ENCODE data around the gene THADA. TPM values are rescaled to one million over a fixed set of nuclear protein-coding genes. Genes with fewer than 3 reads are reported as not detected.
A peak's percentile ranks its signal among the peaks of the same experiment; 100 is the strongest.

The THADA gene
- total RNA-seq, 1 donor: 33.2 TPM

DNA sequence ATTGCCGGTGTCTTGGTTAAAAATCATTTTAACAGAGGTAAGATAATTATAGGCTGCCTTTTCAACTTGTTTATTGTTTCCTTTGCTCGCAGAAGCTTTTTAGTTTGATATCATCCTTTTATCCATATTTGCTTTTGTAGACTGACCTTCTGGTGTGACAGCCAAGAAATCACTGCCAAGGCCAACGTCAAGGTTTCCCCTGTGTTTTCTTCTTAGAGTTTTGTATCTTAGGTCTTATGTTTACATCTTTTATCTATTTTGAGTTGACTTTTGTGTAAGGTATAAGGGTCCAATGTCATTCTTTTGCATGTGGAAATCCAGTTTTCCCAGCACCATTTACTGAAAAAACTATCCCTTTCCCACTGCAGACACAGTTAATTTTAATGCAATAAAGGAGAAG, 240.4 kb downstream of the THADA start:
- no peak overlapping the region for H3K4me3 ChIP-seq (ENCODE audit: low read depth, low read length)

GRCh38 chr2:43349904-43350303, 245.9 kb downstream of the THADA start:
- H3K4me3 ChIP-seq (ENCODE audit: low read depth, low read length): no peak overlapping the region
- peak; percentile 63 for DNase-seq (ENCODE audit: low read depth)
- TF ChIP-seq CTCF (IDR thresholded peaks at IDR 0.05; ENCODE audit: insufficient read depth, low read depth, low read length): no peak

More for the DNA sequence above, 240.4 kb downstream of the THADA start:
- TF ChIP-seq CTCF (IDR thresholded peaks at IDR 0.05; ENCODE audit: insufficient read depth, low read depth, low read length): no peak
- no peak for DNase-seq (ENCODE audit: low read depth)

- no peak overlapping the region for H3K4me3 ChIP-seq (ENCODE audit: low read depth, low read length)
- no peak for TF ChIP-seq CTCF (IDR thresholded peaks at IDR 0.05; ENCODE audit: insufficient read depth, low read depth, low read length)
- DNase-seq (ENCODE audit: low read depth): peak; percentile 86
These were observed 246.8 kb downstream of the THADA start for GRCh38 chr2:43348908-43349661.

GRCh38 chr2:43347746-43348145, 248.1 kb downstream of the THADA start:
- no peak for TF ChIP-seq CTCF (IDR thresholded peaks at IDR 0.05; ENCODE audit: insufficient read depth, low read depth, low read length)

GRCh38 chr2:43346602-43347567, 249.0 kb downstream of the THADA start:
- TF ChIP-seq CTCF (IDR thresholded peaks at IDR 0.05; ENCODE audit: insufficient read depth, low read depth, low read length): no peak
- DNase-seq (ENCODE audit: low read depth): peak; percentile 51
- no peak overlapping the region for H3K4me3 ChIP-seq (ENCODE audit: low read depth, low read length)

More at GRCh38 chr2:43347746-43348145, 248.1 kb downstream of the THADA start:
- H3K4me3 ChIP-seq (ENCODE audit: low read depth, low read length): no peak overlapping the region
- peak; percentile 54 for DNase-seq (ENCODE audit: low read depth)

DNA sequence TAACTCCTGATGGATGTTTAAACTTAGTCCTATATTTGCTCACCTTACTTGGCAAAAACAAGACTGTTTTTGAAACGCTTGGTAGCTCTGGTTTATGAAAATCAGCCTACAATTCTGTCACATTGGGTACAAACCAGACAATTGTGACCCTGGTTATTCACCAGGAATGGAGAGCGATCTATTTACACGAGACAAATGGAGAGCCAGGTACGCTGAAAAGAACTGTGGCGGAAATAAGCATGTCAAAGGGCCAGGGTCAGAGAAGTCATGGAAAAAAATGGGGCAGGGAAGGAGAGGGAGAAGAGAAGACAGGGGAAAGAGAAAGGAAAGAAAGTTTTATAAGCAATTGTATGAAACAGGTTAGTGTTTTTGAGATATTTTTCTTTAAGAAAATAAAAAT, 250.0 kb downstream of the THADA start:
- no peak overlapping the region for H3K4me3 ChIP-seq (ENCODE audit: low read depth, low read length)
- TF ChIP-seq CTCF (IDR thresholded peaks at IDR 0.05; ENCODE audit: insufficient read depth, low read depth, low read length): no peak
- no peak for DNase-seq (ENCODE audit: low read depth)

Data from fibroblast of villous mesenchyme (primary cell).